ENCODE measurements around the gene MLEC. TPM values are rescaled to one million over a fixed set of nuclear protein-coding genes. Genes with fewer than 3 reads are reported as not detected.

Gene MLEC
- polyA plus RNA-seq, 4 donors: 148 to 173 (median 163) TPM

DNA sequence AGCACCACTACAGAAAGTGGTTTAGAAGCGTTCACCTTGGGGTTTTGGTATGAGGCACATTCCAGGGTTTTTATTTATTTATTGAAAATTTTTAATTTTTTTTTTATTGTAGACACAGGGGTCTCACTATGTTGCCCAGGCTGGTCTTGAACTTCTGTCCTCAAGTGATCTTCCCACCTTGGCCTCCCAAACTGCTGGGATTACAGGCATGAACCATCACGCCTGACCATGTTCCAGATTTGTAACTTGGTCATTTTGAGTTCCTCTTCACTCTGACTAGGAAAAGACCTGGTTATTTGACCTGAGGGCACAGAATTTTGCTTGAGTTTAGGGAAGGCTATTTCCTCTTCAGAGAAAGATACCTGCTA is 3.1 kb downstream of the MLEC start:
- DNase-seq (ENCODE audit: low read depth in 4 of 4, low spot score in 3 of 4): no peak

GRCh38 chr12:120690978-120691377 is 4.0 kb downstream of the MLEC start:
- no peak for DNase-seq (ENCODE audit: low read depth in 4 of 4, low spot score in 3 of 4)

GRCh38 chr12:120692524-120693033 is 5.6 kb downstream of the MLEC start:
- no peak for DNase-seq (ENCODE audit: low read depth in 4 of 4, low spot score in 3 of 4)

DNA sequence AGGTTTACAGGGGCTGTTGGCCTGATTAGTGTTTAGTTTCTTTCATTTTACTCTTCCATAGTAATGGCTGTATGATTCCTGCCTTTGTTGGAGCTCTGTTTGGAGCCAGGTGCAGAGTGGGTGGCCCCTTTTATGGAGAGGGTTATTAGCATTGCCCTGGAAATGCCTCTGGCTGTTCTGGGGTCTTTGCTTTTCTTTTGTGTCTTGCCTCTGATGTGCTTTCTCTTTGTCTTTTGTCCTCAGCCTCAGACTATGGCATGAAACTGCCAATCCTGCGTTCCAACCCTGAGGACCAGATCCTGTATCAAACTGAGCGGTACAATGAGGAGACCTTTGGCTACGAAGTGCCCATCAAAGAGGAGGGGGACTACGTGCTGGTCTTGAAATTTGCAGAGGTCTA is 6.9 kb downstream of the MLEC start:
- no peak for DNase-seq (ENCODE audit: low read depth in 4 of 4, low spot score in 3 of 4)

DNA sequence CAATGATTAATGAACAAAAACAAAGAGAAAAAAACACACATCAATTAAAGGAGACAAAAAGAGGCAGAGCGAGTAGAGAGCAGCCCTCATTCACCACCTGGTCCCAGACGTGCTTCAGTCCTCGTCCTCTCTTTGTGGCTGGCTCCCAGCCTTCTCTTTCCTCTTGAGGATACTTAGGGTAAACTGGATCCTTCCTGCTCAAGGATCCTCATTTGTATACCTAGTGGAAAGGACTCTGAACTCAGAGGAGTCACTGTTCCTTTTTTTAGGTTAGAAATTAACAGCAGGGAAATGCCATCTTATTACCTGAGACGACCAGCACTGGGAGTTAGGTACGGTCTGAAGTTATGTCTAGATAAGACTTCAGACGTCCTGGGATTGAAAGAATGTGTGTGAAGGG is 9.7 kb downstream of the MLEC start:
- no peak for DNase-seq (ENCODE audit: low read depth in 4 of 4, low spot score in 3 of 4)

- no peak for DNase-seq (ENCODE audit: low read depth in 4 of 4, low spot score in 3 of 4)
These were observed 10.4 kb downstream of the MLEC start for GRCh38 chr12:120697344-120697743.

GRCh38 chr12:120698665-120699064 is 11.7 kb downstream of the MLEC start:
- DNase-seq (ENCODE audit: low read depth in 4 of 4, low spot score in 3 of 4): no peak

DNA sequence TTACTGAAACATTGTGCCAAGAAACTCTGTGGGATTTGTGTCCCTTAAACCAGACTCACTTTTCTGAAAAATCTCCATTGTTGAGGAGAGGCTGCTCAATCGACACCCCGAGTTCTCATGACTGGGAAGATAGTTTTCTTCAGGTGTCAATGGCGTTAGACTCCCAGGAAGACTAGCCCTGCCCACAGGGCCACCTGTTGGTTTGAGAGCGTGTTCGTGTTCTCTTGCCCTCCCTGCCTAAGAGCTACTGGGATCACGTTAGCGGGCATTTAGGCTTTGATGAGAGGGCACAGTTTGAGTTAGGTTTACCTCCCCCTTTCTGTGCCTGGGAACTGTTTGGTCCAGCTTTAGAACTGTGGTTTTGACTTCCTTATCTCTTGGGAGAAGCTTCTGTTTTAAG is 12.6 kb downstream of the MLEC start:
- DNase-seq (ENCODE audit: low read depth in 4 of 4, low spot score in 3 of 4): no peak

- no peak for DNase-seq (ENCODE audit: low read depth in 4 of 4, low spot score in 3 of 4)
These were observed 13.9 kb downstream of the MLEC start for GRCh38 chr12:120700886-120701285.

DNA sequence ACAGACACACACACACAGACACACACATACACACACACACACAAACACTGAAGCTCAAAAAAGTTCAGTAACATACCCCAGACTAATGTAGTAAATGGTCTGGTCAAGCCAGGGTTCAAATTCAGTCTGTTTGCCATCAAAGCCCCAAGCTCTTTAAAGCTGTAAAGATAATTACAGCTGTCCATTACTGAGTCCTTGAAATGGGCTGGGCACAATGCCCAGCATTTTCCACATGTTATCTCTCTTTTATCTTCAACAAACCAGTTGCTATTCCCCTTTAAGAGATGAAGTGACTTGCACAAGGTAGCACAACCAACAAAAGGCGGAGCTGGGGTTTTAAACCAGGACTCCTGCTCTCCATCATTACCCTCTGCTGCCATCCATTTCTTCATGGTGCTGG is 15.7 kb downstream of the MLEC start:
- no peak for DNase-seq (ENCODE audit: low read depth in 4 of 4, low spot score in 3 of 4)

GRCh38 chr12:120703311-120703942 is 16.5 kb downstream of the MLEC start:
- DNase-seq (ENCODE audit: low read depth in 4 of 4, low spot score in 3 of 4): no peak

- DNase-seq (ENCODE audit: low read depth in 4 of 4, low spot score in 3 of 4): no peak
These were observed 18.7 kb downstream of the MLEC start for GRCh38 chr12:120705618-120706017.

DNA sequence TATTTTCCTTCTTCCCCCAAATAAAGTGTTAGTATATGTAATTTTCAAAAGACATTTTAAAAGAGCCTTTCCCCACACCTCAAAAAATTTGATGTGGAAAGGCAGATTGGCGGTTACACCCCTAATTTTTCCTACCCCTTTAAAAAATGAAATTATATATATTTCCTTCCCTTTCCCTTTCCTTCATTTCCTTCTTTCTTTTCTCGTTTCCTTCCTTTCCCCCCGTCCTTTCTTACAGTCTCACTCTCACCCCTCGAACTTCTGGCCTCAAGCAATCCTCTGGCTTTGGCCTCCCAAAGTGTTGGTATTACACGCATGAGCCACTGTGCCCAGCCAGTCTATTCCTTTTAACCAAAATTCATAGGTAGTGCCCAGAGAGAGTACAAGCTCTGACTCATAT is 19.1 kb downstream of the MLEC start:
- DNase-seq (ENCODE audit: low read depth in 4 of 4, low spot score in 3 of 4): no peak

DNA sequence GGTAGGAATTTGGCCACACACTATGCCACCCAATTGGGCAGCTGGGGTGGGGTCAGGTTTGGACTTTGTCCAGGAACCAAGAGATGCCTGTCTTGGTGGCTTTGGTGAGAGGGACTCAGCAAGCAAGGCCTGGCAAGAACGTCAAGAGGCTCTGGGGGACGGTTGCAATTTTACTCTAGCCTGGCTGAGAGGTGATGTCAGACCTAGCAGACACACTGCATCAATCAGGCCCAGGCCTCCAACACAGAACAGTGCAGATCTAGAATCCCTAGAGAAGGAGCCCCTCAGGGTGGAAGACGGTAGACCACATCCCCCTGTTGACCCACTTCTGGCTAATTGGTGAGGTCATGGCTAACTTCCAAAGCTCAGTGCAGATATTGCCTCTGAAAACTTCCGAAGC is 21.7 kb downstream of the MLEC start:
- DNase-seq (ENCODE audit: low read depth in 4 of 4, low spot score in 3 of 4): no peak

- peak in 1 of 4 donors; percentile 65 for DNase-seq (ENCODE audit: low read depth in 4 of 4, low spot score in 3 of 4)
These were observed 23.3 kb downstream of the MLEC start, which contains the start of gene UNC119B for GRCh38 chr12:120710031-120710804. TSS of gene UNC119B (plus strand) at chr12:120710458. CDS start at chr12:120710475, 17 bp downstream.

- no peak for DNase-seq (ENCODE audit: low read depth in 4 of 4, low spot score in 3 of 4)
These were observed 23.9 kb downstream of the MLEC start for GRCh38 chr12:120710805-120711296.

DNA sequence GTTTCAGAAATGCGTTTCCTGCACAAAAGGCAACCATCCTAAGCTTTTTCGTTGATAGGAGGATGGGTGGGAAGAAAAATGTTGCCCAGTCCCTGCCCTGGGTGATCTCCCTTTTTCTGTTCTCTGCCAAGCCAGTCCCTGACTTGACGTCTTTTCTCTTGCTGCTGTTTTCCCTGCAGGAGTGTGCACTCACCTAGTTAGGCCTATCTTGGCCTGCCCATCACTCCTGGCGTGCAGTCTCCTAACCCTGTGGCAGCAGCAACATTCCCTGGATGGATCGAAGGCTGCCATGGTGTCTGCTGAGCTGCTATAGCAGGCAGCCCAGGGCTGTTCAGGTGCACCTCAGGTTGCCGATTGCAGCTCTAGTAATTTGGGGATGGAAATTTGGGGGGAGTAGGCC is 24.5 kb downstream of the MLEC start:
- no peak for DNase-seq (ENCODE audit: low read depth in 4 of 4, low spot score in 3 of 4)

DNA sequence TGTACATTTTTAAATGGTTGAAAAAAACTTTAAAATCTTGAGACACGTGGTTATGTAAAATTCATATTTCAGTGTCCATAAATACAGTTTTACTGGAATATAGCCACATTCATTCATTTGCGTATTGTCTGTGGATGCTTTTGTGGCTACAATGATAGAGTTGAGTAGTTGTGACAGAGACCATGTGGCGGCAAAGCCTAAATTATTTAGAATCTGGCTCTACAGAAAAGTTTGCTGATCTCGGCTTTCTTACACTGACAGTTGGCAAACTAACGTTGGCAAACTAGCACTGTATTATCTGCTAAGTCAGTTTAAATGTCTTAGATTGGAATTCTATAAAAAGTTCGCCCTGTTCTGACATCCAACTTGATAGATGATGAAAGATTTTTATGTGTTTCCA is 25.7 kb downstream of the MLEC start:
- DNase-seq (ENCODE audit: low read depth in 4 of 4, low spot score in 3 of 4): no peak

DNA sequence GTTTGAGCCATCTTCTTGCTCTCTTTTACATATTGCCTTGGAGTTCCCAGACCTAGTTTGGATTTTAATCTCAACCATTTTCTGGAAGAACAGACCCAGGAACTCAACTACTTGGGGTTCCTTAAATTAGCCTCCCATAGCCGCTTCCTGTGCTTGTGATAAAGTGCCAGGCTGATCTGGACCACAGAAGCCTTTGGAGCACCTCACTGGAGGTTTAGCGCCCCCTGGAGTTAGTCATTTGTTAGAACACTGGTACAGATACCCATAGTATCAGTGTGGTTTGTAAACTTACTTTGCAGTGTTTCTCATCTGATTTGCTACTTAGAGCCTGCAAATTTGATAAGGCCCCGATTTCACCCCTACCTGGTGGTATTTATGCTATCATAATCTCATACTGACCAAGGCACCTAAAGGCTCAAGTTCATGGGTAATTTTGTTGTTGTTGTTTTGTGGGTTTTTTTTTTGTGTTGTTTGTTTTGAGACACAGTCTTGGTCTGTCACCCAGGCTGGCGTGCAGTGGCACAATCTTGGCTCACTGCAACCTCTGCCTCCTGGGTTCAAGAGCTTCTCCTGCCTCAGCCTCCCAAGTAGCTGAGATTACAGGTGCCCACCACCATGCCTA is 27.0 kb downstream of the MLEC start:
- peak in 3 of 4 donors; percentile 65 to 72 (median 67) for DNase-seq (ENCODE audit: low read depth in 4 of 4, low spot score in 3 of 4)

GRCh38 chr12:120718055-120718454 is 31.1 kb downstream of the MLEC start:
- DNase-seq (ENCODE audit: low read depth in 4 of 4, low spot score in 3 of 4): no peak

- no peak for DNase-seq (ENCODE audit: low read depth in 4 of 4, low spot score in 3 of 4)
These were observed 32.1 kb downstream of the MLEC start for GRCh38 chr12:120719072-120719471.
